GM23338 (cell line): ENCODE results near the gene MFAP4. TPM values are rescaled to one million over a fixed set of nuclear protein-coding genes. Genes with fewer than 3 reads are reported as not detected.

Experiments used
- ATAC-seq: fragments of 200-7000 bp; cut with Tn5 transposase; 3 replicates; pipeline ENCODE4 v1.9.1; 2020
- DNase-seq: peaks from one replicate; pipeline ENCODE4 v3.0.0-alpha.2; 2015; ENCODE audit warnings: low spot score
- H2AFZ ChIP-seq: fragments of 200-600 bp; sonication (generic); 2 replicates; pipeline ENCODE4 v1.8.0; 2016; ENCODE audit warnings: antibody characterized with exemption, mild to moderate bottlenecking, moderate library complexity
- H3F3A ChIP-seq: fragments of 200-600 bp; sonication (generic); replicated peaks from 2 replicates; pipeline ENCODE4 v1.8.0; 2017; ENCODE audit warnings: antibody characterized with exemption, mixed run types, low read depth
- H3K27ac ChIP-seq: fragments of 200-600 bp; sonication (generic); 2 replicates; pipeline ENCODE4 v1.6.1; 2016; ENCODE audit warnings: low read depth
- H3K27me3 ChIP-seq: fragments of 200-600 bp; sonication (generic); 2 replicates; pipeline ENCODE4 v1.8.0; 2016; ENCODE audit warnings: mild to moderate bottlenecking, mixed run types, moderate library complexity; ENCODE audit not compliant: insufficient read depth
- H3K36me3 ChIP-seq: fragments of 200-600 bp; sonication (generic); 2 replicates; pipeline ENCODE4 v1.8.0; 2016; ENCODE audit warnings: mild to moderate bottlenecking; ENCODE audit not compliant: insufficient read depth
- H3K4me1 ChIP-seq: fragments of 200-600 bp; sonication (generic); 2 replicates; pipeline ENCODE4 v1.8.0; 2016; ENCODE audit warnings: mild to moderate bottlenecking, moderate library complexity; ENCODE audit not compliant: insufficient read depth
- H3K4me2 ChIP-seq: fragments of 200-600 bp; sonication (generic); 2 replicates; pipeline ENCODE4 v1.7.1; 2017; ENCODE audit warnings: mixed run types
- H3K4me3 ChIP-seq: fragments of 200-600 bp; sonication (generic); 2 replicates; pipeline ENCODE4 v1.6.1; 2016; ENCODE audit warnings: mixed run types
- H3K79me2 ChIP-seq: fragments of 200-600 bp; sonication (generic); replicated peaks from 2 replicates; pipeline ENCODE4 v1.8.0; 2017; ENCODE audit warnings: mild to moderate bottlenecking; ENCODE audit not compliant: insufficient read depth
- H3K9me2 ChIP-seq: fragments of 200-600 bp; sonication (generic); 2 replicates; pipeline ENCODE4 v1.8.0; 2017; ENCODE audit not compliant: insufficient read depth
- H4K20me1 ChIP-seq: fragments of 200-600 bp; sonication (generic); replicated peaks from 2 replicates; pipeline ENCODE4 v1.8.0; 2017; ENCODE audit warnings: mild to moderate bottlenecking; ENCODE audit not compliant: insufficient read depth
- H3K27ac Mint-ChIP-seq: 2 replicates; pipeline ENCODE4 v1.8.0; 2020; ENCODE audit warnings: inconsistent platforms, mild to moderate bottlenecking, moderate library complexity, mixed read lengths
- H3K27me3 Mint-ChIP-seq: 3 replicates; pipeline ENCODE4 v1.8.0; 2022; ENCODE audit warnings: low read depth, mild to moderate bottlenecking, moderate library complexity, mixed read lengths, inconsistent platforms; ENCODE audit not compliant: insufficient read depth, poor library complexity
- H3K36me3 Mint-ChIP-seq: 3 replicates; pipeline ENCODE4 v1.8.0; 2021; ENCODE audit warnings: low read depth, mild to moderate bottlenecking, inconsistent platforms, moderate library complexity, mixed read lengths
- H3K4me1 Mint-ChIP-seq: 3 replicates; pipeline ENCODE4 v1.8.0; 2020; ENCODE audit warnings: mild to moderate bottlenecking, inconsistent platforms, mixed read lengths
- H3K4me3 Mint-ChIP-seq: 3 replicates; pipeline ENCODE4 v1.8.0; 2021; ENCODE audit warnings: moderate library complexity, mild to moderate bottlenecking, inconsistent platforms, mixed read lengths
- H3K9me3 Mint-ChIP-seq: 3 replicates; pipeline ENCODE4 v1.8.0; 2020; ENCODE audit warnings: moderate library complexity, mild to moderate bottlenecking, inconsistent platforms, mixed read lengths
- CTCF ChIP-seq, 2 experiments: fragments of 200-600 bp in 1 of 2; sonication (generic) in 1 of 2; conservative IDR thresholded peaks; 2 replicates each; pipeline versions ENCODE4 v1.5.1 to v1.6.1; 2016 to 2017; ENCODE audit warnings: antibody characterized with exemption in 2 of 2, low read depth in 2 of 2, mild to moderate bottlenecking in 2 of 2, moderate library complexity in 1 of 2
- EZH2 ChIP-seq: fragments of 200-600 bp; sonication (generic); IDR thresholded peaks from one replicate; pipeline ENCODE4 v1.8.0; 2017; ENCODE audit warnings: antibody characterized with exemption, mild to moderate bottlenecking, low read depth; ENCODE audit not compliant: unreplicated experiment
- JUNB ChIP-seq: IDR thresholded peaks from one replicate; pipeline ENCODE4 v1.6.1; 2016; ENCODE audit warnings: antibody characterized with exemption; ENCODE audit not compliant: unreplicated experiment
- POLR2AphosphoS5 ChIP-seq: IDR thresholded peaks from 2 replicates; pipeline ENCODE4 v1.6.1; 2016; ENCODE audit warnings: antibody characterized with exemption, low read depth
- REST ChIP-seq: IDR thresholded peaks from one replicate; pipeline ENCODE4 v1.6.1; 2018; ENCODE audit warnings: antibody characterized with exemption; ENCODE audit not compliant: unreplicated experiment
- ZNF114 ChIP-seq: fragments of 250-450 bp; sonication (Bioruptor Pico); IDR thresholded peaks from 2 replicates; pipeline ENCODE4 v1.5.0; 2020; ENCODE audit warnings: mild to moderate bottlenecking, moderate library complexity
- ZNF331 ChIP-seq: fragments of 250-450 bp; sonication (Bioruptor Pico); IDR thresholded peaks from 2 replicates; pipeline ENCODE4 v1.5.0; 2020; ENCODE audit warnings: low read depth, mild to moderate bottlenecking, moderate library complexity
- ZNF462 ChIP-seq: fragments of 250-450 bp; sonication (Bioruptor Pico); IDR thresholded peaks from 2 replicates; pipeline ENCODE4 v1.5.0; 2020; ENCODE audit warnings: mild to moderate bottlenecking, moderate library complexity
- polyA plus RNA-seq: library from polyadenylated mRNA; unstranded; fragments of >200 nt; fragmentation: Nextera tagmentation; extraction: Ambion mirVana; gene quantifications from 2 replicates; pipeline ENCODE4 v1.2.1, GENCODE V29; 2016
- total RNA-seq: library from RNA; depleted of rRNA; stranded (reverse); fragments of >200 nt; shearing (Covaris generic); gene quantifications from 2 replicates; pipeline ENCODE4 v1.2.3, GENCODE V29; 2014

MFAP4 gene
- total and polyA plus RNA-seq, 2 experiments from 2014 or later, result 7.7 to 9.7 TPM

GRCh38 chr17:19403021-19403420 is 16.0 kb upstream of the MFAP4 start:
- Histone ChIP-seq H3K27ac (no peak overlapping the region), H3K4me2 (no peak overlapping the region), H3K27me3 (no peaks in the 10 kb centered on the region), H3K36me3 (no peaks in the 10 kb centered on the region), H3F3A (no peaks in the 10 kb centered on the region), H3K9me2 (0 out of 2 replicates have a peak, but pooled peaks cover 8% of the 10 kb centered on the region), H4K20me1 (no peaks in the 10 kb centered on the region), H3K4me1 (no peaks in the 10 kb centered on the region; the same call in 1 of the 2 replicates), H2AFZ (no peak overlapping the region), H3K4me3 (no peak overlapping the region), H3K79me2 (no peaks in the 10 kb centered on the region)
- H3K4me3 Mint-ChIP-seq, result no peak overlapping the region
- H3K4me1 Mint-ChIP-seq, result peaks cover 2% of the 10 kb centered on the region
- TF ChIP-seq ZNF462 (CRISPR knock-in tag) (no peak), JUNB (no peak), ZNF114 (CRISPR knock-in tag) (no peak), CTCF (conservative IDR thresholded peaks at IDR 0.05; ENCODE audit: low read depth in 2 of 2) (no peak), POLR2AphosphoS5 (no peak), EZH2 (no peak), ZNF331 (no peak), REST (no peak)
- no peak for DNase-seq
- no peak for ATAC-seq
- H3K36me3 Mint-ChIP-seq, result no peaks in the 10 kb centered on the region
- no peaks in the 10 kb centered on the region for H3K9me3 Mint-ChIP-seq
- H3K27me3 Mint-ChIP-seq, result peaks cover 5% of the 10 kb centered on the region
- no peak overlapping the region for H3K27ac Mint-ChIP-seq
